ENCODE measurements around the gene LRRC3C. TPM values are rescaled to one million over a fixed set of nuclear protein-coding genes. Genes with fewer than 3 reads are reported as not detected.
A peak's percentile ranks its signal among the peaks of the same experiment; 100 is the strongest.

The LRRC3C gene
- total and polyA plus RNA-seq, 2 donors (not counting 1 experiment from before 2014, with no cell fraction given), result 0.12 TPM; not detected in 1

- WGBS (ENCODE audit: insufficient coverage), result no CpG with 5 or more reads among the region's 4 CpGs
- H3K27ac Mint-ChIP-seq, result no peak overlapping the region
- Histone ChIP-seq H3K4me2 (replicated peaks; ENCODE audit: low read depth, low read length, poor library complexity, severe bottlenecking) (no peak overlapping the region), H3K36me3 (replicated peaks in 1 of 2; ENCODE audit: control extremely low read depth in 1 of 2, control insufficient read depth in 1 of 2, extremely low read depth in 1 of 2, insufficient read depth in 2 of 2, low read length in 1 of 2) (no peaks in the 10 kb centered on the region), H3K79me2 (ENCODE audit: control insufficient read depth, insufficient read depth, low read length) (peaks cover 3% of the 10 kb centered on the region), H3K27me3 (replicated peaks in 1 of 4; ENCODE audit: control extremely low read depth in 1 of 4, control insufficient read depth in 3 of 4, insufficient read depth in 4 of 4, low read length in 3 of 4) (no peaks in the 10 kb centered on the region), H2AFZ (ENCODE audit: insufficient read depth, low read depth, low read length, poor library complexity, severe bottlenecking) (no peak overlapping the region), H3K9ac (ENCODE audit: low read length) (no peak overlapping the region), H3K4me3 (ENCODE audit: control extremely low read depth in 1 of 5, extremely low read depth in 1 of 5, insufficient read depth in 1 of 5, low read depth in 2 of 5, low read length in 4 of 5) (no peak overlapping the region), H3K9me3 (ENCODE audit: control extremely low read depth in 1 of 3, control insufficient read depth in 2 of 3, insufficient read depth in 1 of 3, low read length in 2 of 3) (no peaks in the 10 kb centered on the region), H3K27ac (ENCODE audit: low read length in 2 of 2) (no peak overlapping the region), H4K20me1 (ENCODE audit: control insufficient read depth, insufficient read depth, low read length, poor library complexity, severe bottlenecking) (no peaks in the 10 kb centered on the region), H3K4me1 (ENCODE audit: control insufficient read depth in 2 of 2, insufficient read depth in 2 of 2, low read length in 2 of 2) (peaks cover 18 to 34% of the 10 kb centered on the region in 2 donors)
- no peaks in the 10 kb centered on the region for H3K9me3 Mint-ChIP-seq (ENCODE audit: insufficient read depth)
- DNase-seq, result no peak
- ATAC-seq (ENCODE audit: low read depth), result no peak
- no peak for TF ChIP-seq EZH2 (IDR thresholded peaks at IDR 0.05; ENCODE audit: borderline replicate concordance, insufficient read depth, low read depth, low read length, poor library complexity, severe bottlenecking)
- no peak for TF ChIP-seq CTCF (IDR thresholded peaks at IDR 0.05)
- no peak overlapping the region for H3K4me3 Mint-ChIP-seq
- H3K4me1 Mint-ChIP-seq, result peaks cover 20% of the 10 kb centered on the region
- intact Hi-C loops (cut with micrococcal nuclease), result loop anchor here (10.0 kb wide), 1 partner anchor 99 kb away; the partner anchor contains the start of gene MED24
- POLR2A ChIA-PET, result interaction anchor here (0.6 kb wide), 1 partner anchor 40 kb away, joined by 3 read pairs; no protein-coding TSS in a partner anchor
- H3K27me3 Mint-ChIP-seq, result no peaks in the 10 kb centered on the region
- CTCF ChIA-PET, result interaction anchor here (1.1 to 4.9 kb wide), 4 partner anchors 23 to 334 kb away, joined by 3 to 97 read pairs (median 10); partner anchors contain the start of gene PSMD3
Measured at GRCh38 chr17:39955726-39956225, 28.2 kb downstream of the LRRC3C start.

- Histone ChIP-seq H3K9ac (ENCODE audit: low read length) (no peak overlapping the region), H4K20me1 (ENCODE audit: control insufficient read depth, insufficient read depth, low read length, poor library complexity, severe bottlenecking) (no peaks in the 10 kb centered on the region), H3K27ac (ENCODE audit: low read length in 2 of 2) (no peak overlapping the region), H3K4me1 (ENCODE audit: control insufficient read depth in 2 of 2, insufficient read depth in 2 of 2, low read length in 2 of 2) (peaks cover 14 to 16% of the 10 kb centered on the region in 2 donors), H3K9me3 (ENCODE audit: control extremely low read depth in 1 of 3, control insufficient read depth in 2 of 3, insufficient read depth in 1 of 3, low read length in 2 of 3) (no peaks in the 10 kb centered on the region), H3K4me2 (replicated peaks; ENCODE audit: low read depth, low read length, poor library complexity, severe bottlenecking) (no peak overlapping the region), H2AFZ (ENCODE audit: insufficient read depth, low read depth, low read length, poor library complexity, severe bottlenecking) (no peak overlapping the region), H3K36me3 (replicated peaks in 1 of 2; ENCODE audit: control extremely low read depth in 1 of 2, control insufficient read depth in 1 of 2, extremely low read depth in 1 of 2, insufficient read depth in 2 of 2, low read length in 1 of 2) (no peaks in the 10 kb centered on the region), H3K4me3 (ENCODE audit: control extremely low read depth in 1 of 5, extremely low read depth in 1 of 5, insufficient read depth in 1 of 5, low read depth in 2 of 5, low read length in 4 of 5) (no peak overlapping the region), H3K27me3 (replicated peaks in 1 of 4; ENCODE audit: control extremely low read depth in 1 of 4, control insufficient read depth in 3 of 4, insufficient read depth in 4 of 4, low read length in 3 of 4) (no peaks in the 10 kb centered on the region), H3K79me2 (ENCODE audit: control insufficient read depth, insufficient read depth, low read length) (peaks cover 3% of the 10 kb centered on the region)
- Mint-ChIP-seq H3K9me3 (ENCODE audit: insufficient read depth) (no peaks in the 10 kb centered on the region), H3K27me3 (peaks cover 5% of the 10 kb centered on the region), H3K27ac (peak overlapping the region; percentile 46), H3K4me1 (peaks cover 10% of the 10 kb centered on the region), H3K4me3 (no peak overlapping the region)
- intact Hi-C loops (cut with micrococcal nuclease), result no loop called here
- TF ChIP-seq EZH2 (IDR thresholded peaks at IDR 0.05; ENCODE audit: borderline replicate concordance, insufficient read depth, low read depth, low read length, poor library complexity, severe bottlenecking), result no peak
- no peak for TF ChIP-seq CTCF (IDR thresholded peaks at IDR 0.05)
- 97% methylated on average over 5 of the region's 8 CpGs for WGBS (ENCODE audit: insufficient coverage)
- DNase-seq (no peak), ATAC-seq (ENCODE audit: low read depth) (no peak)
- CTCF ChIA-PET, result interaction anchor here (3.5 to 4.9 kb wide), 2 partner anchors 18 to 87 kb away, joined by 31 to 97 read pairs; partner anchors contain the start of gene PSMD3
- POLR2A ChIA-PET, result no interaction called here
Measured at GRCh38 chr17:39960524-39961041, 33.1 kb downstream of the LRRC3C start.

Data from B cell (primary cell).